IPS-15b (cell line): ENCODE measurements around the gene FOXB2.
A peak's percentile ranks its signal among the peaks of the same experiment; 100 is the strongest.

ENCODE experiments used
- H3K27me3 ChIP-seq: one replicate; pipeline ENCODE4 v1.6.1; 2013; ENCODE audit warnings: low read length; ENCODE audit not compliant: control insufficient read depth, insufficient read depth
- H3K36me3 ChIP-seq: one replicate; pipeline ENCODE4 v1.6.1; 2013; ENCODE audit warnings: low read length; ENCODE audit not compliant: control insufficient read depth, insufficient read depth
- H3K4me1 ChIP-seq: one replicate; pipeline ENCODE4 v1.6.1; 2013; ENCODE audit warnings: mild to moderate bottlenecking, low read length; ENCODE audit not compliant: control insufficient read depth, insufficient read depth
- H3K4me3 ChIP-seq: one replicate; pipeline ENCODE4 v1.5.1; 2013; ENCODE audit warnings: low read depth, low read length
- H3K9ac ChIP-seq: one replicate; pipeline ENCODE4 v1.6.1; 2013; ENCODE audit warnings: low read depth, mild to moderate bottlenecking, low read length
- H3K9me3 ChIP-seq: one replicate; pipeline ENCODE4 v1.6.1; 2013; ENCODE audit warnings: mild to moderate bottlenecking, low read length; ENCODE audit not compliant: control insufficient read depth, insufficient read depth

The FOXB2 gene

GRCh38 chr9:77003366-77003765 lies 16.1 kb upstream of the FOXB2 start:
- H3K27me3 ChIP-seq, result no peaks in the 10 kb centered on the region
- no peak overlapping the region for H3K4me3 ChIP-seq
- H3K9me3 ChIP-seq, result no peaks in the 10 kb centered on the region
- H3K36me3 ChIP-seq, result no peaks in the 10 kb centered on the region
- H3K4me1 ChIP-seq, result no peaks in the 10 kb centered on the region
- H3K9ac ChIP-seq, result no peak overlapping the region

GRCh38 chr9:77005216-77005615 lies 14.2 kb upstream of the FOXB2 start:
- Histone ChIP-seq H3K36me3 (no peaks in the 10 kb centered on the region), H3K4me3 (no peak overlapping the region), H3K27me3 (peaks cover 10% of the 10 kb centered on the region), H3K4me1 (no peaks in the 10 kb centered on the region), H3K9me3 (no peaks in the 10 kb centered on the region), H3K9ac (no peak overlapping the region)

GRCh38 chr9:77010527-77010926 lies 8.9 kb upstream of the FOXB2 start:
- Histone ChIP-seq H3K9me3 (no peaks in the 10 kb centered on the region), H3K4me3 (no peak overlapping the region), H3K9ac (no peak overlapping the region), H3K27me3 (peaks cover 59% of the 10 kb centered on the region), H3K4me1 (peaks cover 10% of the 10 kb centered on the region), H3K36me3 (no peaks in the 10 kb centered on the region)

- H3K9me3 ChIP-seq, result no peaks in the 10 kb centered on the region
- peaks cover 76% of the 10 kb centered on the region for H3K27me3 ChIP-seq
- H3K4me1 ChIP-seq, result peaks cover 13% of the 10 kb centered on the region
- peak overlapping the region; percentile 48 for H3K4me3 ChIP-seq
- H3K9ac ChIP-seq, result no peak overlapping the region
- no peaks in the 10 kb centered on the region for H3K36me3 ChIP-seq
Measured at GRCh38 chr9:77011973-77012821, 7.3 kb upstream of the FOXB2 start.

- Histone ChIP-seq H3K4me3 (peak overlapping the region; percentile 38), H3K4me1 (peaks cover 16% of the 10 kb centered on the region), H3K36me3 (no peaks in the 10 kb centered on the region), H3K9ac (no peak overlapping the region), H3K9me3 (no peaks in the 10 kb centered on the region), H3K27me3 (peaks cover 87% of the 10 kb centered on the region)
Measured at GRCh38 chr9:77013206-77013931, 6.1 kb upstream of the FOXB2 start.

- Histone ChIP-seq H3K4me1 (peaks cover 16% of the 10 kb centered on the region), H3K9ac (no peak overlapping the region), H3K27me3 (peaks cover 91% of the 10 kb centered on the region), H3K9me3 (no peaks in the 10 kb centered on the region), H3K36me3 (no peaks in the 10 kb centered on the region), H3K4me3 (peak overlapping the region; percentile 64)
Measured at GRCh38 chr9:77013932-77014596, 5.4 kb upstream of the FOXB2 start.

- Histone ChIP-seq H3K4me1 (peaks cover 19% of the 10 kb centered on the region), H3K36me3 (no peaks in the 10 kb centered on the region), H3K4me3 (peak overlapping the region; percentile 64), H3K27me3 (peaks cover 96% of the 10 kb centered on the region), H3K9me3 (no peaks in the 10 kb centered on the region), H3K9ac (no peak overlapping the region)
Measured at GRCh38 chr9:77014597-77015263, 4.7 kb upstream of the FOXB2 start.

GRCh38 chr9:77015327-77016048 lies 4.0 kb upstream of the FOXB2 start:
- Histone ChIP-seq H3K4me3 (peak overlapping the region; percentile 64), H3K9ac (no peak overlapping the region), H3K27me3 (peaks cover 94% of the 10 kb centered on the region), H3K4me1 (peaks cover 19% of the 10 kb centered on the region), H3K36me3 (no peaks in the 10 kb centered on the region), H3K9me3 (no peaks in the 10 kb centered on the region)

- H3K27me3 ChIP-seq, result peaks cover 94% of the 10 kb centered on the region
- no peak overlapping the region for H3K9ac ChIP-seq
- H3K9me3 ChIP-seq, result no peaks in the 10 kb centered on the region
- H3K4me3 ChIP-seq, result peak overlapping the region; percentile 64
- no peaks in the 10 kb centered on the region for H3K36me3 ChIP-seq
- peaks cover 20% of the 10 kb centered on the region for H3K4me1 ChIP-seq
Measured at GRCh38 chr9:77016121-77016525, 3.3 kb upstream of the FOXB2 start.

GRCh38 chr9:77016526-77017504 lies 2.6 kb upstream of the FOXB2 start:
- Histone ChIP-seq H3K4me1 (peaks cover 23% of the 10 kb centered on the region), H3K4me3 (peak overlapping the region; percentile 64), H3K9ac (no peak overlapping the region), H3K27me3 (peaks cover 94% of the 10 kb centered on the region), H3K36me3 (no peaks in the 10 kb centered on the region), H3K9me3 (no peaks in the 10 kb centered on the region)
